ENCODE data around the gene CCDC154. TPM values are rescaled to one million over a fixed set of nuclear protein-coding genes. Genes with fewer than 3 reads are reported as not detected.

Gene CCDC154
- total RNA-seq, 4 donors from 2014 or later, result 0.48 to 5.3 (median 0.51) TPM; not detected in 1

GRCh38 chr16:1385232-1385631, 59.1 kb downstream of the CCDC154 start:
- no peak for DNase-seq
- Histone ChIP-seq H3K27ac (no peak overlapping the region), H3K9me3 (no peaks in the 10 kb centered on the region), H3K36me3 (no peaks in the 10 kb centered on the region), H3K4me1 (no peaks in the 10 kb centered on the region), H3K4me3 (no peak overlapping the region), H3K27me3 (no peaks in the 10 kb centered on the region)
- intact Hi-C loops (cut with DNase I; ENCODE audit: low total_unique reads), result no loop called here
- no peak for TF ChIP-seq POLR2A (IDR thresholded peaks at IDR 0.05)
- no peak for TF ChIP-seq CTCF (IDR thresholded peaks at IDR 0.05)

Other genes with a start within 250 kb of the CCDC154 start
- gene TPSG1, start 219.3 kb downstream of the CCDC154 start, total RNA-seq, result 1 to 10 TPM in 1 of 4 donors, not detected in 3; 1.5 TPM
- gene TPSB2, start 214.4 kb downstream of the CCDC154 start, total RNA-seq, result 100 to 1,000 TPM in 1 of 4 donors, 10 to 100 TPM in 2, 1 to 10 TPM in 1; 4.1 to 108 (median 29.0) TPM
- gene TPSAB1, start 203.9 kb downstream of the CCDC154 start, total RNA-seq, result 10 to 100 TPM in 3 of 4 donors, 1 to 10 TPM in 1; 3.9 to 96.2 (median 14.2) TPM
- gene TPSD1, start 188.5 kb downstream of the CCDC154 start, total RNA-seq, result 1 to 10 TPM in 1 of 4 donors, under 1 TPM in 1, not detected in 2; 0.52 to 2.8 TPM
- 100 to 1,000 TPM in 1 of 4 donors, 10 to 100 TPM in 3; 25.9 to 133 (median 63.0) TPM for gene UBE2I, start 134.9 kb downstream of the CCDC154 start, total RNA-seq
- gene BAIAP3, start 110.9 kb downstream of the CCDC154 start, total RNA-seq, result 1 to 10 TPM in 3 of 4 donors, under 1 TPM in 1; 0.59 to 5.5 (median 3.5) TPM
- gene TSR3, start 92.7 kb downstream of the CCDC154 start, total RNA-seq, result 100 to 1,000 TPM in 1 of 4 donors, 10 to 100 TPM in 3; 15.9 to 101 (median 30.8) TPM
- 10 to 100 TPM; 28.4 to 95.9 (median 48.6) TPM for gene GNPTG, start 92.6 kb downstream of the CCDC154 start, total RNA-seq
- 10 to 100 TPM; 13.5 to 63.3 (median 27.6) TPM for gene UNKL, start 29.9 kb downstream of the CCDC154 start, total RNA-seq
- 10 to 100 TPM in 3 of 4 donors, 1 to 10 TPM in 1; 8.0 to 90.2 (median 21.4) TPM for gene UQCC4, start 23.8 kb downstream of the CCDC154 start, total RNA-seq
- gene PERCC1, start 13.5 kb downstream of the CCDC154 start, total RNA-seq, result not detected
- gene CLCN7, start 30.5 kb upstream of the CCDC154 start, total RNA-seq, result 100 to 1,000 TPM in 1 of 4 donors, 10 to 100 TPM in 3; 21.5 to 145 (median 57.2) TPM
- under 1 TPM in 2 of 4 donors, not detected in 2; 0.28 to 0.52 TPM for gene PTX4, start 44.4 kb upstream of the CCDC154 start, total RNA-seq
- 10 to 100 TPM in 3 of 4 donors, 1 to 10 TPM in 1; 4.9 to 59.1 (median 39.0) TPM for gene TELO2, start 48.8 kb upstream of the CCDC154 start, total RNA-seq
- 10 to 100 TPM; 24.8 to 45.3 (median 39.3) TPM for gene TMEM204, start 89.1 kb upstream of the CCDC154 start, total RNA-seq
- gene IFT140, start 167.5 kb upstream of the CCDC154 start, total RNA-seq, result 10 to 100 TPM in 3 of 4 donors, 1 to 10 TPM in 1; 6.2 to 68.2 (median 34.1) TPM
- gene CRAMP1, start 167.8 kb upstream of the CCDC154 start, total RNA-seq, result 10 to 100 TPM in 2 of 4 donors, 1 to 10 TPM in 2; 2.6 to 25.5 (median 8.6) TPM
- gene JPT2, start 233.7 kb upstream of the CCDC154 start, total RNA-seq, result 10 to 100 TPM; 10.6 to 59.0 (median 39.6) TPM

Data from uterus (tissue), 4 donors.